H1 (cell line): ENCODE measurements around the gene CACNB2. TPM values are rescaled to one million over a fixed set of nuclear protein-coding genes. Genes with fewer than 3 reads are reported as not detected.

Experiments used
- BACH1 ChIP-seq: IDR thresholded peaks from 2 replicates; pipeline ENCODE4 v1.6.1; 2012; ENCODE audit warnings: low read length, improper control_type of control experiment
- RNF2 ChIP-seq: fragments of 200-900, 300-1000 bp; sonication (generic); IDR thresholded peaks from 2 replicates; pipeline ENCODE4 v1.7.1; 2016; ENCODE audit warnings: borderline replicate concordance, low read depth, mild to moderate bottlenecking, antibody characterized with exemption, low read length; ENCODE audit not compliant: poor library complexity, severe bottlenecking; ENCODE audit errors: missing control alignments
- TEAD4 ChIP-seq: IDR thresholded peaks from 2 replicates; pipeline ENCODE4 v1.6.1; 2012; ENCODE audit warnings: low read depth, low read length, inconsistent platforms, mixed read lengths
- ZNF274 ChIP-seq: IDR thresholded peaks from 2 replicates; pipeline ENCODE4 v1.7.0; 2012; ENCODE audit warnings: low read length, borderline replicate concordance; ENCODE audit errors: extremely low read depth
- polyA plus RNA-seq, 7 experiments: library from polyadenylated mRNA; depleted of rRNA in 3 of 7; stranded (reverse) in 5 of 7; unstranded in 2 of 7; fragments of >200 nt in 5 of 7; fragments of 200-250 nt in 2 of 7; gene quantifications; 1 replicate in 5 of 7; 2 replicates in 1 of 7; 4 replicates in 1 of 7; pipeline versions ENCODE4 v1.2.1 to v1.2.3, GENCODE V29; 2011 to 2013; ENCODE audit warnings: missing spikeins in 2 of 7, mixed read lengths in 2 of 7
- total RNA-seq: library from RNA; stranded (reverse); fragmentation: NEBNext Ultra II Directional; extraction: Animal tissue kit (Norgen Biotek cat#: 25700); gene quantifications from 2 replicates; pipeline ENCODE4 v1.2.1, GENCODE V29; 2021
- TF ChIP-seq, protein P1 (sequence below): IDR thresholded peaks from 2 replicates; pipeline ENCODE4 v1.6.1; 2011; ENCODE audit warnings: low read depth, mild to moderate bottlenecking, low read length; ENCODE audit not compliant: insufficient read depth

CACNB2 gene
- total and polyA plus RNA-seq, 2 of the 8 experiments (the other 6 are each of a cell fraction or from before 2014, with no cell fraction given) = 2.4 to 3.2 TPM

DNA sequence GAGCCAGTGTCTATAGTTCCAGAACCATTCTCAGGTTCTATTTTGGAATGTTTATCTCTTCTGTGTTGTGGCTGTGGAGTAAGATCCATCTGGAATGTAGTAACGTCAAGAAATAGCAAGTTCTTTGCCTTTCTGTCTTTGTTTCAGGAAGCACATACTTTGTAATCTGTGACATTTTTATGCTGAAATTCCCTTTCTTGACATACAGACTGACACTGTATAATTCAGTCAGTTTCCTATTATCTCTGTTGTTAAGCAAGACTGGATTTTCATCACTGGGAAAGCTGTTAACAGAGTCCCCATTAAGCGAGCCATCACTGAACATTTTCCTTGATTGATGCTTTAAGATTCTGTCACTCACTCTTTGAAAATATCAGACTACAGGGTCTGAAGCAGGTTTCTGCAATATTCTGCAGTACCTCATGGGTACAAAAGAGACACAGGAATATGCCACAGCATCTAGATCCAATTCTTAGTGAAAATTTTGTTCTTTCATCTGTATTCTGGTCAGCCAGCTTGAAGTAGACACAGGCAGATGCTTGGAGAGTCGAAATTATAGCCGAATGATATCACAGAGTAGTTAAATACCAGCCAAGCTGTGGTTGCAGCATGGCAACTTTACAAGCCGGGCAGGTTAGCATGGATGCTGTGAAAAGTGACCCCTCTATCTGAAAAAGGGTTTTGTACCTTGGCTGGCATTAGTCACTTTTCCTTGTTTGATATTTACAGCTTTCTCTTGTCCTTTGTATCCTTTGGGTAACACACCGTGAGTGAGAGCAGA is 62.6 kb downstream of the CACNB2 start (continued):
- TF ChIP-seq RNF2 = no peak
- no peak for TF ChIP-seq TEAD4
- TF ChIP-seq ZNF274 = no peak
- TF ChIP-seq, protein P1, sequence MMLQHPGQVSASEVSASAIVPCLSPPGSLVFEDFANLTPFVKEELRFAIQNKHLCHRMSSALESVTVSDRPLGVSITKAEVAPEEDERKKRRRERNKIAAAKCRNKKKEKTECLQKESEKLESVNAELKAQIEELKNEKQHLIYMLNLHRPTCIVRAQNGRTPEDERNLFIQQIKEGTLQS = no peak
- no peak for TF ChIP-seq BACH1
